Adrenal gland (tissue), 5 donors: ENCODE results near the gene CFAP91.

Source experiments
- POLR2A ChIP-seq, 2 donors: fragments of 450-650 bp; IDR thresholded peaks; one replicate each; pipeline ENCODE4 v1.6.1; 2017; ENCODE audit warnings: antibody characterized with exemption in 2 of 2, mild to moderate bottlenecking in 2 of 2, moderate library complexity in 1 of 2
- TF ChIP-seq, protein P1 (sequence below), 6 experiments: fragments of 450-650 bp in 4 of 6; fragments of 200-600 bp in 2 of 6; sonication (generic) in 1 of 6; IDR thresholded peaks; 1 replicate in 5 of 6; 2 replicates in 1 of 6; pipeline versions ENCODE4 v1.5.1 to v1.8.0; 2016 to 2021; ENCODE audit warnings: antibody characterized with exemption in 6 of 6, mild to moderate bottlenecking in 2 of 6, moderate library complexity in 1 of 6
- donor health status: DM: no; HTN: no; CAD: no.

GRCh38 chr3:119697394-119697793 is 5.4 kb upstream of the CFAP91 start:
- TF ChIP-seq, protein P1, sequence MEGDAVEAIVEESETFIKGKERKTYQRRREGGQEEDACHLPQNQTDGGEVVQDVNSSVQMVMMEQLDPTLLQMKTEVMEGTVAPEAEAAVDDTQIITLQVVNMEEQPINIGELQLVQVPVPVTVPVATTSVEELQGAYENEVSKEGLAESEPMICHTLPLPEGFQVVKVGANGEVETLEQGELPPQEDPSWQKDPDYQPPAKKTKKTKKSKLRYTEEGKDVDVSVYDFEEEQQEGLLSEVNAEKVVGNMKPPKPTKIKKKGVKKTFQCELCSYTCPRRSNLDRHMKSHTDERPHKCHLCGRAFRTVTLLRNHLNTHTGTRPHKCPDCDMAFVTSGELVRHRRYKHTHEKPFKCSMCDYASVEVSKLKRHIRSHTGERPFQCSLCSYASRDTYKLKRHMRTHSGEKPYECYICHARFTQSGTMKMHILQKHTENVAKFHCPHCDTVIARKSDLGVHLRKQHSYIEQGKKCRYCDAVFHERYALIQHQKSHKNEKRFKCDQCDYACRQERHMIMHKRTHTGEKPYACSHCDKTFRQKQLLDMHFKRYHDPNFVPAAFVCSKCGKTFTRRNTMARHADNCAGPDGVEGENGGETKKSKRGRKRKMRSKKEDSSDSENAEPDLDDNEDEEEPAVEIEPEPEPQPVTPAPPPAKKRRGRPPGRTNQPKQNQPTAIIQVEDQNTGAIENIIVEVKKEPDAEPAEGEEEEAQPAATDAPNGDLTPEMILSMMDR (IDR thresholded peaks at IDR 0.05) = no peak
- no peak for TF ChIP-seq POLR2A (IDR thresholded peaks at IDR 0.05)
